SU-DHL-6 (cell line): ENCODE results near the gene USP24.

Source experiments
- H2AFZ ChIP-seq: fragments of 200-600 bp; sonication (generic); 2 replicates; pipeline ENCODE4 v1.6.1; 2014; ENCODE audit warnings: low read depth, mild to moderate bottlenecking, moderate library complexity, mixed read lengths, antibody characterized with exemption, low read length; ENCODE audit not compliant: severe bottlenecking
- H3F3A ChIP-seq: fragments of 200-600 bp; shearing (Covaris generic); 2 replicates; pipeline ENCODE4 v1.6.0; 2016; ENCODE audit warnings: antibody characterized with exemption, mild to moderate bottlenecking; ENCODE audit not compliant: insufficient read depth
- H3K27ac ChIP-seq: fragments of 200-600 bp; sonication (generic); 2 replicates; pipeline ENCODE4 v1.5.1; 2016; ENCODE audit warnings: low read depth, mild to moderate bottlenecking, low read length, moderate library complexity, mixed read lengths
- H3K27me3 ChIP-seq: fragments of 200-600 bp; sonication (generic), shearing (Covaris generic); 2 replicates; pipeline ENCODE4 v1.6.0; 2014; ENCODE audit warnings: mild to moderate bottlenecking, low read length
- H3K36me3 ChIP-seq: fragments of 200-600 bp; sonication (generic); 2 replicates; pipeline ENCODE4 v1.6.1; 2014; ENCODE audit warnings: mild to moderate bottlenecking, low read length, mixed read lengths
- H3K4me2 ChIP-seq: fragments of 300-600, 200-600 bp; shearing (Covaris generic), sonication (generic); 2 replicates; pipeline ENCODE4 v1.6.0; 2014; ENCODE audit warnings: low read length, low read depth, mild to moderate bottlenecking; ENCODE audit not compliant: poor library complexity, severe bottlenecking
- H3K4me3 ChIP-seq: fragments of 200-600 bp; sonication (generic); 2 replicates; pipeline ENCODE4 v1.5.1; 2014; ENCODE audit warnings: antibody characterized with exemption, low read length, mild to moderate bottlenecking, mixed read lengths; ENCODE audit not compliant: insufficient read depth, poor library complexity, severe bottlenecking
- H3K79me2 ChIP-seq: fragments of 200-600 bp; sonication (generic); 2 replicates; pipeline ENCODE4 v1.6.1; 2014; ENCODE audit warnings: mild to moderate bottlenecking, low read length, moderate library complexity; ENCODE audit not compliant: insufficient read depth
- H3K9ac ChIP-seq: fragments of 200-600 bp; sonication (generic); 2 replicates; pipeline ENCODE4 v1.7.0; 2014; ENCODE audit warnings: mild to moderate bottlenecking, low read length
- H3K9me2 ChIP-seq: fragments of 200-600 bp; sonication (generic); replicated peaks from 2 replicates; pipeline ENCODE4 v1.6.1; 2014; ENCODE audit warnings: low read length; ENCODE audit not compliant: insufficient read depth
- H3K9me3 ChIP-seq: fragments of 200-600 bp; sonication (generic); 2 replicates; pipeline ENCODE4 v1.6.1; 2014; ENCODE audit warnings: low read length, mixed read lengths; ENCODE audit not compliant: insufficient read depth
- H4K20me1 ChIP-seq: fragments of 200-600 bp; sonication (generic); 2 replicates; pipeline ENCODE4 v1.6.1; 2014; ENCODE audit warnings: low read depth, mild to moderate bottlenecking, antibody characterized with exemption, low read length, moderate library complexity, mixed read lengths
- CTCF ChIP-seq: fragments of 200-600 bp; sonication (generic); IDR thresholded peaks from one replicate; pipeline ENCODE4 v1.5.1; 2017; ENCODE audit warnings: antibody characterized with exemption, mild to moderate bottlenecking, low read length, moderate library complexity; ENCODE audit not compliant: insufficient read depth, poor library complexity, severe bottlenecking
- EZH2phosphoT487 ChIP-seq: fragments of 200-600 bp; sonication (generic), shearing (Covaris generic); conservative IDR thresholded peaks from 2 replicates; pipeline ENCODE4 v1.6.1; 2018; ENCODE audit warnings: mild to moderate bottlenecking, antibody characterized with exemption, low read length, moderate library complexity, mixed read lengths

USP24 gene

DNA sequence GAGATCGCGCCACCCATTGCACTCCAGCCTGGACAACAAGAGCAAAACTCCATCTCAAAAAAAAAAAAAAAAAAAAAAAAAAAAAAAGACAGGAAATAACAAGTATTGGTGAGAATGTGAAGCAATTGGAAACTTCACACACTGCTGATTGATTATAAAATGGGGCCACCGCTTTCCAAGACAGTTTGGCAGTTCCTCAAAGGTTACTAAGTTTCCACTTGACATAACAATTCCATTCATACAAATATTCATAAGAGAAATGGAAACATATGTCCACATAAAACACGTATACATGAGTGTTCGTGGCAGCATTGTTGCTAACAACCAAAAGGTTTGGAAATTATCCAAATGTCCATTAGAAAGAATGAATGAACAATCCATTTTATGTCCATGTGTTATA lies 26.3 kb downstream of the USP24 start:
- H3K27me3 ChIP-seq: no peaks in the 10 kb centered on the region
- no peak for TF ChIP-seq EZH2phosphoT487
- TF ChIP-seq CTCF: no peak
- H4K20me1 ChIP-seq: no peaks in the 10 kb centered on the region; the same call in 1 of the 2 replicates

GRCh38 chr1:55185832-55186231 lies 29.3 kb downstream of the USP24 start:
- Histone ChIP-seq H3K9me2 (no peaks in the 10 kb centered on the region), H3K79me2 (peaks cover 56% of the 10 kb centered on the region), H3K36me3 (no peaks in the 10 kb centered on the region), H3F3A (no peaks in the 10 kb centered on the region), H3K4me3 (no peak overlapping the region), H2AFZ (no peak overlapping the region), H3K27ac (no peak overlapping the region), H4K20me1 (no peaks in the 10 kb centered on the region), H3K4me2 (no peak overlapping the region), H3K9ac (no peak overlapping the region), H3K9me3 (peaks cover 3% of the 10 kb centered on the region; the same call in 1 of the 2 replicates), H3K27me3 (no peaks in the 10 kb centered on the region)
- no peak for TF ChIP-seq CTCF
- no peak for TF ChIP-seq EZH2phosphoT487

More for the DNA sequence above, 26.3 kb downstream of the USP24 start:
- no peak overlapping the region for H3K4me2 ChIP-seq
- H3K79me2 ChIP-seq: peaks cover 47% of the 10 kb centered on the region
- no peak overlapping the region for H3K4me3 ChIP-seq
- H3K36me3 ChIP-seq: no peaks in the 10 kb centered on the region
- no peak overlapping the region for H3K27ac ChIP-seq
- H3K9ac ChIP-seq: no peak overlapping the region
- peaks cover 3% of the 10 kb centered on the region; the same call in 1 of the 2 replicates for H3K9me3 ChIP-seq
- no peak overlapping the region for H2AFZ ChIP-seq
- H3F3A ChIP-seq: no peaks in the 10 kb centered on the region
- H3K9me2 ChIP-seq: no peaks in the 10 kb centered on the region

DNA sequence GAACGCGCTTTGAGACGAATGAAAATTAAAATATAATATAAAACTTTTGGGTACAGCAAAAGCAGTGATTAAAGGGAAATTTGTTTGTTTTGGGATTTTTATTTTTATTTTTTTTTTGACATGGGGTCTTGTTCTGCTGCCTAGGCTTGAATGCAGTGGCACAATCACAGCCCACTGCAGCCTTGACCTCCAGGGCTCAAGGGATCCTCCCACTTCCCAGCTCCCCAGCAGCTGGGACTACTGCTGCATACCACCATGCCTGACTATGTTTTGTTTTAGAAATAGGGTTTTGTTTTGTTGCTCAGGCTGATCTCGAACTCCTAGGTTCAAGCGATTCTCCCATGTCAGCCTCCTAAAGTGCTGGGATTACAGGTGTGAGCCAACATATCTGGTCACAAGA lies 30.3 kb downstream of the USP24 start:
- no peaks in the 10 kb centered on the region for H4K20me1 ChIP-seq
- no peak overlapping the region for H3K4me2 ChIP-seq
- no peaks in the 10 kb centered on the region for H3K9me2 ChIP-seq
- no peak overlapping the region for H3K9ac ChIP-seq
- H3K9me3 ChIP-seq: peaks cover 3% of the 10 kb centered on the region; the same call in 1 of the 2 replicates
- H3K27me3 ChIP-seq: no peaks in the 10 kb centered on the region
- no peak overlapping the region for H3K27ac ChIP-seq
- H3F3A ChIP-seq: no peaks in the 10 kb centered on the region
- peaks cover 56% of the 10 kb centered on the region for H3K79me2 ChIP-seq
- H3K36me3 ChIP-seq: no peaks in the 10 kb centered on the region
- no peak for TF ChIP-seq EZH2phosphoT487
- no peak for TF ChIP-seq CTCF
- H2AFZ ChIP-seq: no peak overlapping the region
- no peak overlapping the region for H3K4me3 ChIP-seq
